GM21825 (cell line): Measurements from ENCODE around the gene PCSK7.
A peak's percentile ranks its signal among the peaks of the same experiment; 100 is the strongest.
"Not testable (repeated sequence)": the region's sequence is repeated elsewhere in the genome, so short reads cannot be mapped to it uniquely, and the experiment has no call there.

ENCODE experiments used
- ATAC-seq: cut with Tn5 transposase; IDR thresholded peaks from one replicate; pipeline ENCODE4 v1.9.1; 2021; ENCODE audit warnings: mild to moderate bottlenecking, moderate library complexity; ENCODE audit not compliant: unreplicated experiment

Gene PCSK7

DNA sequence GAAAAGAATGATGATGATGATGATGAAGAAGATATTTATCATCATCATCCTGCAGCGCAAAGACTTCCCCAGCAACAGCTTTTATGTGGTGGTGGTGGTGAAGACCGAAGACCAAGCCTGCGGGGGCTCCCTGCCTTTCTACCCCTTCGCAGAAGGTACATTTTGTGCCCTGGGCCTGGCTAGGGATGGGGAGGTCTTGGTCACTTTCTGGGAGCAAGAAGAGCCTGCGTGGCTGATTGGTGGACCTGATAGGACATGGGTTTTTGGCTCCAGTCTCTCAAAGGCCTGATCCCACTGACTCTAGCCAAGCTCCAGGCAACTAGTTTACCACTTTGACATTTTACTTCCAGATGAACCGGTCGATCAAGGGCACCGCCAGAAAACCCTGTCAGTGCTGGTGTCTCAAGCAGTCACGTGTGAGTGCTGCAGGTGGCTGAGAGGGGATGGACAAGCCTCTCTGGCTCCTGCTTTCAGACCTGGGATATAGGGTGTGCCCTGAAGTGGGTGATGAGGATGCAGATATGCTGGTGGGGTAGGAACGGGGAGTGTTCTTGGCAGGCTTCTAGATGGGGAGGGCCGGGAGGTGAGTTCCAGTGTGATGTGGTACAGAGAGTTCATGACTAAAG lies 48.0 kb downstream of the PCSK7 start:
- ATAC-seq: no peak

DNA sequence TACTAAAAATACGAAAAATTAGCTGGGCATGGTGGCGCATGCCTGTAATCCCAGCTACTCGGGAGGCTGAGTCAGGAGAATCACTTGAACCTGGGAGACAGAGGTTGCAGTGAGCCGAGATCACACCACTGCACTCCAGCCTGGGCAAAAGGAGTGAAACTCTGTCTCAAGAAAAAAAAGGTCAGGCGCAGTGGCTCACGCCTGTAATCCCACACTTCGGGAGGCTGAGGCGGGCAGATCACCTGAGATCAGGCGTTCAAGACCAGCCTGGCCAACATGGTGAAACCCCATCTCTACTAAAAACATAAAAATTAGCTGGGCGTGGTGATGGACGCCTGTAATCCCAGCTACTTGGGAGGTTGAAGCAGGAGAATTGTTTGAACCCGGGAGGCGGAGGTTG lies 48.7 kb downstream of the PCSK7 start:
- ATAC-seq: not testable (repeated sequence)

DNA sequence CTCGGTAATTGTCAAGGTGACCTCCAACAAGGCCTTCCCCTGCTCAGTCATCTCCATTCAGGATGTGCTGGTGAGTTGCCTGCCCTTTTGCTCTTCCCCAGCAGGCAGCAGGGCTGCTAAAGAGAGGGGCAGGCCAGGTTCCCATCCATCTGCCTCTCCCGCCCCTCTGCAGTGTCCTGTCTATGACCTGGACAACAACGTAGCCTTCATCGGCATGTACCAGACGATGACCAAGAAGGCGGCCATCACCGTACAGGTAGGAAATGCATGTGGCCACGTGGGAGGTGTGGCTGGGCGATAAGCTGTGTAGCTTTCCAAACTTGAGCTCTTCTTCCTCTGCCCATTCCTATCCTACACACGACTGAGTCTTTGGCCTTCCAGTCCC lies 49.3 kb downstream of the PCSK7 start:
- ATAC-seq: no peak

DNA sequence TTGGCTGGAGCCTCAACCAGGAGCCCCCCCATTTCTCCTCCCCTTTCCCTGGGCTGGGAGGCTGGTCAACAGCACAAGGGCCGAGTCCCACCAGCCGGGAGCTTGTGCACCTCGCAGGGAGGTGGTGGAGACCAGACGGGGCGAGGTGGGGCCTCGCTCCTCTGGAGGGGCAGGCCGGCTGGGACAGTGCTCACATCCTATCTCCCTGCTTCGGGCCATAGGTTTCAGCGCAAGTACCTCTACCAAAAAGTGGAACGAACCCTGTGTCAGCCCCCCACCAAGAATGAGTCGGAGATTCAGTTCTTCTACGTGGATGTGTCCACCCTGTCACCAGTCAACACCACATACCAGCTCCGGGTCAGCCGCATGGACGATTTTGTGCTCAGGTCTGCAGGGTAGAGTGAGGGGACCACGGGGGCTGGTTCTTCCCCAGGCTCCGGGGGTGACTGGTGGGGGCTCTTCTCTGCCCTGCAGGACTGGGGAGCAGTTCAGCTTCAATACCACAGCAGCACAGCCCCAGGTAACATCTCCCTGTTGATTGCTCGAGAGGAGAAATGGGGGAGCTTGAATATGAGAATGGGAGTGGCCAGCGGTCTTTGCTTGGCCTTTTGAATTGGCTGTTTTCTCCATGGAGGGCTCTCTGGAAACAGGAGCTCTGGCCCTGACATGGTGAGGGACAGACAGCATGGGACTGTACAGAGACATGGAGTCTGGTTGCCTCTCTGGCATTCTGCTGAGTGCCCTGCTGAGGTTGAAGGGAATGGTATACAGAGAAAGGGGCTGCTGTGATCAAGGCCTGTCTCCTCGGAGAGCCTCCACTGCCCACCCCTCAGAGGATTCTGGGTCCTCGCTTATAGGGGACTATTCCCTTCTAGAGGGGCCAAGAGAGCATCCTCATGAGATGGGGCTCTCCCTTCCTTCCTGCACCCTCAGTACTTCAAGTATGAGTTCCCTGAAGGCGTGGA lies 50.0 kb downstream of the PCSK7 start:
- no peak for ATAC-seq

DNA sequence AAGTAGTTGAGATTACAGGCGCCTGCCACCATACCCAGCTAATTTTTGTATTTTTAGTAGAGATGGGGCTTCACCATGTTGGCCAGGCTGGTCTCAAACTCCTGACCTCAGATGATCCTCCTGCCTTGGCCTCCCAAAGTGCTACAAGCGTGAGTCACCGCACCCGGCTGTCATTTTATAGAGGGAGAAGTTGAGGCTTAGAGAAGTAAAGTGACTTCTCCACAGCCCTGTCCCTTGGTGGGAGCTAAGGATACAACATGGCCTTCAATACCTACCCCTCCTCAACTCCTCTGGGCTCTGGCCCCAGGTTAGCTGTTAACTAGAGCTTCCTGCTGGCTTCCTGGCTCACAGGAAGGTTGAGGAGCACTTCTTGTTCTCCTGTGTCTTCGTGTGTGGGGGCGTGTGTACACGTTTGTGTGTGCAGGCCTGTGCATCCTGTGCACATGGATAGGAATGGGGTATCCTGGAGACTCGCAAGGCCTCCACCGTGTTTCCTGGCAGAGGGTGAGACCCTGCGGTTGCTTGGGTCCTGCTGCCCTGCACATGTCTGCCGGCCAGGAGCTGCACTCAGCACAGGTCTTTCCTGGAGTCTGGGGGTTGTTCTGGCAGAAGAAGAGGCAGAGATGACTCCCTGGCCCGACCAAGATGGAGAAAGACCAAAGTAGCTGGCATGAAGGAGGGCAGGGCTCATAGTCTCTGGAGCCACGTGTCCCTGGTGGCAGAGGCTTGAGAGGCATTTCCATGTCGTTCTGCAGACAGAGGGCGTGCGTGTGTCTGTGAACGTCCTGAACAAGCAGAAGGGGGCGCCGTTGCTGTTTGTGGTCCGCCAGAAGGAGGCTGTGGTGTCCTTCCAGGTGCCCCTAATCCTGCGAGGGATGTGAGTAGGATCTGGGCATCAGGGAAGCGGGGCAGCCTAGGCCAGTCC lies 51.0 kb downstream of the PCSK7 start:
- ATAC-seq: peak; percentile 26

DNA sequence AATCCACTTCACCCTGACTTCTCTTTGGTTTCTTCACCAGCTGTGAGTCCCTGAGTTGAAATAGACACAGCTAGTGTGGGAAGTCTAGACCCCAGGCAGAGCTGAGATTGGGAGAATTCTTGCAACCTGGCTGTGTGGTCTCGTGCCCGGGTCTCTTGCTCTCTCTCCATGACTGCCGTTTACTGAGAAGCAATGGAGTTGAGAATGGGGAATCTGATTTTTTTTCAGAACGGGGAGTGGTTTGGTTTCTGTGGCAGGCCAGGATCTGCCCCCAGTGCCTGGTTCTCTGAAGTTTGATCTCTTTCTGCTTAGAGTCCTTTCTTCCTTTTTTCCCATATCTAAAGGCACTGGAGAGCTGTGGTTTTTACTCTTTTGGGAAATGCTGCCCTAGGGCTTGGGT lies 51.9 kb downstream of the PCSK7 start:
- no peak for ATAC-seq

DNA sequence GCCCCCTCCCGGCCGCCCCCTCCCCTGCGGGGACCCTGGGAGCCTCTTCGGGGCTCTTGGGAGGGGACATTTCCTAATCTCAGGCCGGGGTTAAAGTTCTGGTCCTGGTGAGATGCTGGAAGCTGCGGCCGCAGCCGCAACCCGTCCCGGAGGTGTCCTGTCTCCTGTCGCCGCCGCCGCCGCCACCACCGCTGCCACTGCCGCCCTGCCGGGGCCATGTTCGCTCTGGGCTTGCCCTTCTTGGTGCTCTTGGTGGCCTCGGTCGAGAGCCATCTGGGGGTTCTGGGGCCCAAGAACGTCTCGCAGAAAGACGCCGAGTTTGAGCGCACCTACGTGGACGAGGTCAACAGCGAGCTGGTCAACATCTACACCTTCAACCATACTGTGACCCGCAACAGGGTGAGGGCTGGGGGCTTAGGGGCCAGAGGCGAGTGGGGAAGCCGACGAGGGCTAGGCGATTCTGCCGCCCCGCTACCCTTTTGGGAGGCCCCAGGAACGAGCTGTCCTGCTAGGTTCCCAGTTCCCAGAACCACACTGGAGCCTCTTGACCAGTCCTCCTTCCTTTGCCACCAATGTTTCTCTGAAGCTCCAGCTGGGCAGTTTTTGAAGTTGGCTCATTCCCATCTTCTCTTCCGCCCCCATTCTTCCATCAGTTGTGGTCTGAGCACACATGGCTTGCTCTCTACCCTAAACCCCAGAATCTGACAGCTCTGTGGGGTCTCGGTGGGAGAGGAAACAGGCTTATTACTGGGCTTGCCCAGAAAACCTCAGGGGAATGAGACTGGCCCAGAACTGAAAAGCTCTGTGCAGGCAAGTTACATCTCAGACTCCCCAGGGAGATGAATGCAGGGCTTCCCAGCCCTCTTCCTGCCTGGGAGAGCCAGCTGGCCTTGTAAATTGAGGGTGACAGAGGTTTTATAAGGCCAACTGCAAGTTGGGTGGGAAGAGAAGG lies 52.5 kb downstream of the PCSK7 start:
- ATAC-seq: peak; percentile 29

DNA sequence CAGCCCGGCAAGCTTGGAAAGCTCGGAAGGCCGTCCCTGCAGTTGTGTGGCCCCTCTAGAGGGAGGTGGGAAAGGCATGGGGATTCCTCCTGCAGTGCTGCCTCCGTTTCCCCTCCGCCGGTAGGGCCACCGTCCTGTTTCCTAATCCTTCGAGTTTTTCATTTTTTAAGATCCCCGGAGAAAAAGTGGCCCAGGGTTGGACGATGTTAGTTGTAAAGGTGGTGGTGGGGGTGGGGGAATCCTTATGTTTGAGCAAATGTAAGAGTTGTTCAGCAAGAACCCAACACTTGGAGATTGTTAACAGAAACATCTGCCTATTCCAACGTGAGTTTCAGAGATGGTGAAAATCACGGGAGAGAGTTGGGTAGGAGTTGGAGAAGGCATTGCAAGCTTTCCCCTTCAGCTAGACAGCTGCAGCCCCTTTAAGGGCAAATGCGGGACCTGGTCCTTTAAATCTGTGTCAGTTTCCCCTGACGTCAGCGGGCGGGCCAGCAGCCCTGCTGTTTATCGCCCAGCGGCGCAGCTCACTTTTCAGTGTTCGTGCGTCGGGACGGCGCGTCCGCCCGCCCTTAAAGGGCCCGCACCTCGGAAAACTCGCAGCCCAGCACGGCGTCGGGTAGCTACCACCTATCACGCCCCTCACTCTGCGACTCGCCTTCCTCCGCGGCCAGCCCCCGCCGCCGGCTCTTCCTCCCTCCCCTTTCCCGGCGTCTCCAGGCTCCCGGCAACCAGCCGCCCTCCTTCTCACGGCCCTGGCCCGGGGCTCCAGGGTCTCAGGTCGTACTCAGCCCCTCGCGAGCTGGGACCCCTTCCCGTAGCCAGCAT lies 53.5 kb downstream of the PCSK7 start, which contains the start of gene SIDT2:
Gene SIDT2, plus strand, starts transcription at position 534 of the 825 bp plus-strand sequence. CDS start 521 bp downstream, outside the sequence.
- ATAC-seq: peak; percentile 89

DNA sequence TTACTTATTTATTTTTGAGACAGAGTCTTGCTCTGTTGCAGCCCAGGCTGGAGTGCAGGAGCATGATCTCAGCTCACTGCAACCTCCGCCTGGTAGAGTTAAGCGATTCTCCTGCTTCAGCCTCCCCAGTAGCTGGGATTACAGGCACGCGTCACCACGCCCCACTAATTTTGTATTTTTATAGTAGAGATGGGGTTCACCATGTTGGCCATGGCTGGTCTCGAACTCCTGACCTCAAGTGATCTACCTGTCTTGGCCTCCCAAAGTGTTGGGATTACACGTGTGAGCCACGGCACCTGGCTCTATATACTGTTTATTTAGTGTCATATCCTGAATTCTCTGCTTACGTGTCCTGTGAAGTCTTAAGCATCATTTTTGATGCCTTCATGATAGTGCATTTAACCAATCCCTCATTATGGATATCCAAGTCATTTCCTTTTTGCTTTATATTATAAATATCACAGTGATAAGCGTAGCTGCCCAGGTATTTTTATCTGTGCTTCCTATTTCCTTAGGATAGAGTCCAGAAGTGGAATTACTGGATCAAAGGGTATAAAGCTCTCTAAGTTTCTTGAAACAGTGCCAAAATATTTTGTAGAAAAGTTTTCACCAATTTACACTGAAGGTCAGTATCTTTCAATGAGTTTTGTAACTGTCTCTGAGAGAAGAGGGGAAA lies 54.2 kb downstream of the PCSK7 start:
- ATAC-seq: no peak

DNA sequence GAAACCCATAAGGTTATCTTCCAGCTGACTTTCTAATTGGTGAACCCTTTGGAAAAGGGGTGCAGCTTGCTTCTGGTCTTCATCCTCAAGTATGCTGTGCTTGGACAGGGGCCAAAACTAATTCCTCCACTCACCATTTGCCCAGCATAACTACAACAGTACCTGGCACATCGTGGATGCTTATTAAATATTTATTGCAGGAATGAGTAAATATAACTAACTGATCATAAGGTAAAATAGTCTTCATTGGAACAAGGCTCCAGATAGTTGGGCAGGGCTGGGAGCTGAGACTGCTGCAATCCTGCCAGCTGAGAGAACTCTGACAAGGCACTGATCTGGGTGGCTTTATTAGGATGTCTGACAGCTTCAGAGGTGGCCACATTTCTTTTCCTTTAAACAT lies 55.7 kb downstream of the PCSK7 start:
- ATAC-seq: no peak

DNA sequence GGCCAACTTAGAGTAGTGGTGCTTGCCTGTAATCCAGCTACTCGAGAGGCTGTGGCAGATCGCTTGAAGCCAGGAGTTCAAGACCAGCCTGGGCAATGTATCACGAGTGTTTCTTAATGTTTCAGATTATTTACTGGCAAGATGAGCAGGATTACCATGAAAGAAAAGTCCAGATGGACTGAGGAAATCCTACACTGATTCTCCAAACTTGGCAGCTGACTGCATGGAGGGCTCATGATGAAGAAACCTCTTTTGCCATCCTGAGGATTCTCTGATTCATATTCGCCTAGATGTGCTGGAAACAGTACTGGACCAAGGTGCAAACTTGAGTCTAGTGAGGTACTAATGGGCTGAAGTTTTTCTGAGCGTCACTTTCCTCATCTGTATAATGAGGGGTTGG lies 56.1 kb downstream of the PCSK7 start:
- ATAC-seq: no peak

DNA sequence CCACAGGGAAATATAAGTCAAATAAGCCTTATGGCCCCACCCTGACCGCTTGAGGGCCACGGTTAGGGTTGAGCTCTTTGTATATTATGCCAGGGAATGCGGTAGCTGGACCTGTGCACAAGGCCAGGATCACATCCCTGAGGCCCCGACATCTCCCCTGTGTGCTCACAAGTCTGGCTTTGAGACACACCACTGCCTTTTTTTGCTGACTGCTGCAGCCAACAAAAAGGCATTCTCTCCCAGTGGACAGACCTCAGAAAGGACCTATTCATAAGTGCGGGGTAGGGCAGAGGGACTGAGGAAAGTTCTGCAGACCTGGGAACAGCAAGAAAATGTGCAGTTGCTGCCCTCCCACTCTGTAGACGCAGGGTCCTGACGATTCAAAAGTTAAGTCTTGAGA lies 56.8 kb downstream of the PCSK7 start:
- no peak for ATAC-seq

DNA sequence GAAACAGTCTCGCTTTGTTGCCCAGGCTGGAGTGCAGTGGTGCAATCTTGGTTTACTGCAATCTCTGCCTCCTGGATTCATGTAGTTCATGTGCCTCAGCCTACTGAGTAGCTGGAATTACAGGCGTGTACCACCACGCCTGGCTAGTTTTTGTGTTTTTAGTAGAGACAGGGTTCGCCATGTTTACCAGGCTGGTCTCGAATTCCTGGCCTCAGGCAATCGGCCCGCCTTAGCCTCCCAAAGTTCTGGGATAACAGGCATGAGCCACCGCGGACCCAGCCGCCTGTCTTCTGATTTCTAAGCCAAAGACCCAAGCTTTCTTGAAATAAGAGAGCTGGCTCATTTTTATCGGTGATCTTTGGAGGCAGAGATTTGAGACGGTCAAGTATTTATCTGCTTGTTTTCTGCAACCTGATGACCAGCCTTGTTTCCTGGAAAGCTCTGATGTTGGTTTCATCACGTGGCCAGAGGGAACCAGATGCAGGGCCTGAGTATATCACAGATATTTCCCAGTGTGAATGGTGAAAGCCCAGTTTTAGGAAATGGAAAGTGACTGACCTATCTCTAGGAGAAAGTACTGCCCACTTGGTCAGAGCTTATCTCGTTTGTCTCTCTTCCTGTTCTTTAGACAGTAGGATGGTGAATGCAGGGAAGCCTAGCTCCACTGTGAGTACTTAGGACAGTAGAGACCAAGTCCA lies 59.0 kb downstream of the PCSK7 start:
- no peak for ATAC-seq

DNA sequence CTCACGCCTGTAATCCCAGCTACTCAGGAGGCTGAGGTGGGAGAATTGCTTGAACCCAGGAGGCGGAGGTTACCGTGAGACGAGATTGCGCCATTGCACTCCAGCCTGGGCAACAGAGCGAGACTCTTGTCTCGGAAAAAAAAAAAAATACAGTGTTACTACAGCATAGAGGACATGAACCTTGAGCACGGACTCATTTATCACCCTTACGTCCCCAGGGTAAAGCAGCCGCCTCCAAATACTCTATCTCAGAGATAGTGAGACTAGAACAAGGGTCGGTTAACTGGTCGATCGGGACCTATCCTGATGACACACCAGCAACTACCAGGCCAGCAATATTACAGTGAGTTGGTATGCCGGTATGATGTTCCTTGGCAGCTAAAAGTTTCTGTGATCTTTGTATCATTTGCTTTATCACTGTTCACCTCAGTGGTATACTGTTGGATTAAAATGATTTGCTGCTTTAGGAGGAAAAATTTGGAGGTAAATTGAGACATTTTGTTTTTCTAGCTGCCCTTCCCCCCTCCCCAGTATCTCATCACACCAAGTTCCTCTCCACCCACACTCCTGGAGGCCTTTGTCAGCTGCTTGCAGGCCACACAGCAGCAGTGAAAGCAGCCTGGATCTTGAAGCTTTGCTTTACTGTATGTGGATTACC lies 60.3 kb downstream of the PCSK7 start:
- ATAC-seq: no peak

DNA sequence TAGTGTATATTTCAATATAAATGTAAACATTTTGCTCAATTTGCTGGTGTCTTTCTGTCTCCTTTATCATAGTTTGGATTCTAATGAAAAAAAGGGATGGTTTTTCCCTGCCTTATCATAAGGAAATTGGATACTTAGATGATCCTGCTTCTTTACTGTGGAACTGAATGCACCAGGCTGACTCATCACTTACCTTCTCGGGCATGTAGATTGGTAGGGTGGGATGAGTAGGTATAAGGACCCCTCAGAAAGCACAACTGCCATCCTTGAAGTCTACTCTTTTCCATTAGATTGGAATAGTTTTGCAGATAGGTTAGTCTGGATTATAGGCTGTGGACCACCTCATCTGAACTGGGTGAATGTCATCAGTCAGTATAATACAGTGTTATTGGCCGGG lies 60.9 kb downstream of the PCSK7 start:
- ATAC-seq: no peak

DNA sequence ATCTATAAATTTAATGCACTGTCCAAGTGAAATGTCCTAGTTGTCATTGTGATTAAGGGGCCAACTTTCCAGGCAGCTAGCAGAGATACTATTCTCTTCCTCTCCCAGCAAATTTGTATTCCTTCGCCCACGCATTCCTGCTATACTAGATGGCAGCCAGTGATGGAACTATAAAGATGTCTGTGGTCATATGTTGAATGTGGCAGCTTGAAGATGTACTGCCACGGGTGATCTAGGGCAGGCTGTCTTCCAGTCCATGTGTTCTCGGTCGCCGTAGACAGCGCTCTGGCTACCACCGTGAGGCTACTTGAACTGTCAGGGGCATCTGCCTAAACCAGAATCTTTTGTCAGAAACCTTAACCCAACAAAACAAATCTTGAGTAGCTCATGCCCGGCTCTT lies 61.7 kb downstream of the PCSK7 start:
- no peak for ATAC-seq

DNA sequence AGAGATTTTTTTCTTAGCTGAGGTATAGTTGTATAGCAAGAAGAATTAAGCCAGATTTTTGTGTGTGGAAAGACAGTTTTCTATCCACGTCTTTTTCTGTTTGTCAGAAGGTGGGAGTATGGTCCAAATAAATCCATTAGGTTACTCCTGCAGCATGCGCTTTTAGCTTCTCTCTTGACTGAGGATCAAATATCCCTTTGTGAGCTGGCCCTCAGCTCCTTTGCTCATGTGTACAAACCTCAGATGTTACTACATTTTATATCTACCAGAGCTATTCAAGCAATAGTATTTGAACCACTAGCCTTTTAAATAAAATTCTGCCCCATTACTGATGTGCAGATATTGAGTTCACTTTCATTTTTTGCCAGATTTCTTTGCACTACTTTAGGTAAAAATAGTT lies 62.1 kb downstream of the PCSK7 start:
- ATAC-seq: no peak
